PFSK-1 (cell line): ENCODE measurements around the gene GSG1L.

ENCODE experiments used
- POLR2AphosphoS5 ChIP-seq: IDR thresholded peaks from 2 replicates; pipeline ENCODE4 v1.6.1; 2012; ENCODE audit warnings: low read depth, mild to moderate bottlenecking, control low read depth, low read length, moderate library complexity
- TAF1 ChIP-seq: IDR thresholded peaks from 2 replicates; pipeline ENCODE4 v1.6.1; 2012; ENCODE audit warnings: low read length, control low read depth, borderline replicate concordance; ENCODE audit not compliant: insufficient read depth
- TF ChIP-seq, protein P1 (sequence below), 2 experiments: IDR thresholded peaks; 2 replicates each; pipeline versions ENCODE4 v1.6.1 to v1.8.0; 2011 to 2012; ENCODE audit warnings: low read depth in 2 of 2, low read length in 2 of 2, control low read depth in 1 of 2, inconsistent platforms in 1 of 2, mild to moderate bottlenecking in 1 of 2, moderate library complexity in 1 of 2; ENCODE audit not compliant: insufficient read depth in 1 of 2

DNA sequence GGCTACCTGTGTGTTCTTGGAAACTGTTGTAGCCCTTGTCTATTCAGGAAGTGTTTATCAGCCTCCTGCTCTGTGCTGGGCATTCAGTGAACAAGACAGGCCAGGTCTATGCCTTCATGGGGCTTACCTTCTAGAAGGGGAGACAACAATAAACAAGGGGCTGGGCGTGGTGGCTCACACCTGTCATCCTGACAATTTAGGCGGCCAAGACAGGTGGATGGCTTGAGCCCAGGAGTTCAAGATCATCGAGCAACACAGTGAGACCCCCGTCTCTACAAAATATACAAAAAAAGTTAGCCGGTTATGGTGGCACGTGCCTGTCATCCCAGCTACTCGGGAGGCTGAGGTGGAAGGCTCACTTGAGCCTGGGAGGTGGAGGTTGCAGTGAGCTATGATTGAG, 5.5 kb upstream of the GSG1L start:
- no peak for TF ChIP-seq POLR2AphosphoS5
- TF ChIP-seq, protein P1, sequence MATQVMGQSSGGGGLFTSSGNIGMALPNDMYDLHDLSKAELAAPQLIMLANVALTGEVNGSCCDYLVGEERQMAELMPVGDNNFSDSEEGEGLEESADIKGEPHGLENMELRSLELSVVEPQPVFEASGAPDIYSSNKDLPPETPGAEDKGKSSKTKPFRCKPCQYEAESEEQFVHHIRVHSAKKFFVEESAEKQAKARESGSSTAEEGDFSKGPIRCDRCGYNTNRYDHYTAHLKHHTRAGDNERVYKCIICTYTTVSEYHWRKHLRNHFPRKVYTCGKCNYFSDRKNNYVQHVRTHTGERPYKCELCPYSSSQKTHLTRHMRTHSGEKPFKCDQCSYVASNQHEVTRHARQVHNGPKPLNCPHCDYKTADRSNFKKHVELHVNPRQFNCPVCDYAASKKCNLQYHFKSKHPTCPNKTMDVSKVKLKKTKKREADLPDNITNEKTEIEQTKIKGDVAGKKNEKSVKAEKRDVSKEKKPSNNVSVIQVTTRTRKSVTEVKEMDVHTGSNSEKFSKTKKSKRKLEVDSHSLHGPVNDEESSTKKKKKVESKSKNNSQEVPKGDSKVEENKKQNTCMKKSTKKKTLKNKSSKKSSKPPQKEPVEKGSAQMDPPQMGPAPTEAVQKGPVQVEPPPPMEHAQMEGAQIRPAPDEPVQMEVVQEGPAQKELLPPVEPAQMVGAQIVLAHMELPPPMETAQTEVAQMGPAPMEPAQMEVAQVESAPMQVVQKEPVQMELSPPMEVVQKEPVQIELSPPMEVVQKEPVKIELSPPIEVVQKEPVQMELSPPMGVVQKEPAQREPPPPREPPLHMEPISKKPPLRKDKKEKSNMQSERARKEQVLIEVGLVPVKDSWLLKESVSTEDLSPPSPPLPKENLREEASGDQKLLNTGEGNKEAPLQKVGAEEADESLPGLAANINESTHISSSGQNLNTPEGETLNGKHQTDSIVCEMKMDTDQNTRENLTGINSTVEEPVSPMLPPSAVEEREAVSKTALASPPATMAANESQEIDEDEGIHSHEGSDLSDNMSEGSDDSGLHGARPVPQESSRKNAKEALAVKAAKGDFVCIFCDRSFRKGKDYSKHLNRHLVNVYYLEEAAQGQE (IDR thresholded peaks at IDR 0.05; ENCODE audit: insufficient read depth in 1 of 2, low read depth in 2 of 2, low read length in 2 of 2), result no peak
- no peak for TF ChIP-seq TAF1
